ENCODE data around the gene RTN1. TPM values are rescaled to one million over a fixed set of nuclear protein-coding genes. Genes with fewer than 3 reads are reported as not detected.

Gene RTN1
- total and polyA plus RNA-seq, 10 of the 15 experiments (the other 5 are each of a cell fraction or from before 2014, with no cell fraction given): 0.03 to 0.55 (median 0.13) TPM; not detected in 4

GRCh38 chr14:59619061-59619460 lies 251.5 kb downstream of the RTN1 start (continued):
- TF ChIP-seq E2F4 (IDR thresholded peaks at IDR 0.05; ENCODE audit: low read depth, low read length) (no peak), ESRRA (IDR thresholded peaks at IDR 0.05; ENCODE audit: low read length) (no peak), SMAD5 (IDR thresholded peaks at IDR 0.05; ENCODE audit: low read depth) (no peak), POLR2AphosphoS5 (IDR thresholded peaks at IDR 0.05; ENCODE audit: low read length) (no peak), REST (IDR thresholded peaks at IDR 0.05; ENCODE audit: low read depth, low read length) (no peak)

- Histone ChIP-seq H3K4me1 (ENCODE audit: control insufficient read depth, insufficient read depth, low read length) (no peaks in the 10 kb centered on the region), H3K27ac (ENCODE audit: control insufficient read depth, insufficient read depth) (no peak overlapping the region), H3K4me3 (no peak overlapping the region), H3K9ac (ENCODE audit: control insufficient read depth, insufficient read depth, low read length) (no peak overlapping the region), H3K9me3 (replicated peaks; ENCODE audit: control insufficient read depth, insufficient read depth, low read length) (no peaks in the 10 kb centered on the region), H3K4me2 (ENCODE audit: control insufficient read depth, insufficient read depth) (no peak overlapping the region), H3K79me2 (ENCODE audit: control insufficient read depth, insufficient read depth, low read length) (no peaks in the 10 kb centered on the region), H4K20me1 (ENCODE audit: control insufficient read depth, insufficient read depth) (no peaks in the 10 kb centered on the region), H2AFZ (ENCODE audit: control insufficient read depth, low read depth, low read length) (no peak overlapping the region), H3K36me3 (ENCODE audit: control insufficient read depth in 2 of 2, insufficient read depth in 2 of 2, low read length in 1 of 2) (no peaks in the 10 kb centered on the region), H3K27me3 (replicated peaks in 1 of 2; ENCODE audit: control insufficient read depth in 2 of 2, insufficient read depth in 2 of 2, low read length in 1 of 2) (no peaks in the 10 kb centered on the region; a peak in 2 of 4 replicates)
- FAIRE-seq (no peak), DNase-seq (ENCODE audit: low read depth, low spot score) (no peak), ATAC-seq (no peak)
- SMC1A ChIA-PET (ENCODE audit: uncharacterized antibody, unreplicated experiment): interaction anchor here (1.2 kb wide), 1 partner anchor 32 kb away, joined by 3 read pairs; no protein-coding TSS in a partner anchor
- POLR2A ChIA-PET: no interaction called here
- WGBS (ENCODE audit: insufficient coverage, insufficient replicate concordance, low lambda C conversion rate, missing lambda C conversion rate): 8% methylated on average over 3 of the region's 3 CpGs
- intact Hi-C loops (cut with micrococcal nuclease; ENCODE audit: unreplicated experiment) (no loop called here), in situ Hi-C loops (cut with MboI) (no loop called here)
- TF ChIP-seq ATF2 (IDR thresholded peaks at IDR 0.05; ENCODE audit: low read length) (no peak), USF1 (IDR thresholded peaks at IDR 0.05; ENCODE audit: borderline replicate concordance, extremely low read length, insufficient read depth, low read depth, low read length) (no peak)
- RAD21 ChIA-PET (ENCODE audit: unreplicated experiment): no interaction called here
- no TSS peak for BruUV-seq (replicated peaks)
- CTCF ChIA-PET: interaction anchor here (2.3 kb wide), 1 partner anchor 25 kb away, joined by 10 read pairs; the partner anchor contains the start of gene CCDC175
Observed at GRCh38 chr14:59601056-59601455, 269.5 kb downstream of the RTN1 start.
